ENCODE data around the gene NOL3. TPM values are rescaled to one million over a fixed set of nuclear protein-coding genes. Genes with fewer than 3 reads are reported as not detected.

The NOL3 gene
- total RNA-seq, 1 experiment from 2014 or later, result 91.6 TPM

- H3F3A ChIP-seq (ENCODE audit: low read length, unreplicated experiment), result no peaks in the 10 kb centered on the region
- no peaks in the 10 kb centered on the region for H3K36me3 ChIP-seq (ENCODE audit: low read depth, low read length)
- no peaks in the 10 kb centered on the region for H4K20me1 ChIP-seq (ENCODE audit: low read length)
- ATAC-seq (no peak), DNase-seq (no peak)
- BruUV-seq (replicated peaks), result no TSS peak
- TF ChIP-seq EZH2phosphoT487 (IDR thresholded peaks at IDR 0.05; ENCODE audit: borderline replicate concordance, low read length), result no peak
- TF ChIP-seq EZH2 (IDR thresholded peaks at IDR 0.05; ENCODE audit: low read length, unreplicated experiment), result no peak
- no peak for TF ChIP-seq CTCF (conservative IDR thresholded peaks at IDR 0.05; ENCODE audit: low read depth, low read length)
- H3K4me1 ChIP-seq (ENCODE audit: insufficient read depth, low read length), result peaks cover 16% of the 10 kb centered on the region
- POLR2A ChIA-PET (ENCODE audit: unreplicated experiment), result no interaction called here
- no peaks in the 10 kb centered on the region for H3K9me3 ChIP-seq (ENCODE audit: low read length)
- intact Hi-C loops (cut with micrococcal nuclease), result loop anchor here (5.0 kb wide), 1 partner anchor 146 kb away; no protein-coding TSS in a partner anchor
- H3K9ac ChIP-seq (ENCODE audit: low read length), result no peak overlapping the region
- H3K9me2 ChIP-seq (replicated peaks; ENCODE audit: low read length), result no peaks in the 10 kb centered on the region
- H3K27me3 ChIP-seq (ENCODE audit: low read length), result no peaks in the 10 kb centered on the region
- no peak overlapping the region for H2AFZ ChIP-seq (ENCODE audit: low read length)
- CTCF ChIA-PET, result no interaction called here
- H3K4me2 ChIP-seq (ENCODE audit: low read length), result no peak overlapping the region
- H3K27ac ChIP-seq (ENCODE audit: low read length), result no peak overlapping the region
- no peaks in the 10 kb centered on the region for H3K79me2 ChIP-seq (ENCODE audit: low read length)
- H3K4me3 ChIP-seq (ENCODE audit: low read length), result no peak overlapping the region
Observed at GRCh38 chr16:67163164-67163998, 7.0 kb upstream of the NOL3 start.

GRCh38 chr16:67163999-67164558, 6.3 kb upstream of the NOL3 start:
- H2AFZ ChIP-seq (ENCODE audit: low read length), result no peak overlapping the region
- DNase-seq (no peak), ATAC-seq (no peak)
- no peaks in the 10 kb centered on the region for H3F3A ChIP-seq (ENCODE audit: low read length, unreplicated experiment)
- CTCF ChIA-PET, result no interaction called here
- POLR2A ChIA-PET (ENCODE audit: unreplicated experiment), result no interaction called here
- H3K4me1 ChIP-seq (ENCODE audit: insufficient read depth, low read length), result peaks cover 9% of the 10 kb centered on the region
- H3K9me2 ChIP-seq (replicated peaks; ENCODE audit: low read length), result no peaks in the 10 kb centered on the region
- H3K4me3 ChIP-seq (ENCODE audit: low read length), result no peak overlapping the region
- H3K79me2 ChIP-seq (ENCODE audit: low read length), result no peaks in the 10 kb centered on the region
- H3K9ac ChIP-seq (ENCODE audit: low read length), result no peak overlapping the region
- intact Hi-C loops (cut with micrococcal nuclease), result loop anchor here (5.0 kb wide), 1 partner anchor 147 kb away; no protein-coding TSS in a partner anchor
- H3K36me3 ChIP-seq (ENCODE audit: low read depth, low read length), result no peaks in the 10 kb centered on the region
- no peak for TF ChIP-seq EZH2phosphoT487 (IDR thresholded peaks at IDR 0.05; ENCODE audit: borderline replicate concordance, low read length)
- no peak for TF ChIP-seq EZH2 (IDR thresholded peaks at IDR 0.05; ENCODE audit: low read length, unreplicated experiment)
- no peak for TF ChIP-seq CTCF (conservative IDR thresholded peaks at IDR 0.05; ENCODE audit: low read depth, low read length)
- H3K9me3 ChIP-seq (ENCODE audit: low read length), result no peaks in the 10 kb centered on the region
- no peaks in the 10 kb centered on the region for H4K20me1 ChIP-seq (ENCODE audit: low read length)
- no peak overlapping the region for H3K4me2 ChIP-seq (ENCODE audit: low read length)
- no peaks in the 10 kb centered on the region for H3K27me3 ChIP-seq (ENCODE audit: low read length)
- H3K27ac ChIP-seq (ENCODE audit: low read length), result no peak overlapping the region
- BruUV-seq (replicated peaks), result no TSS peak

- ChIA-PET CTCF (no interaction called here), POLR2A (ENCODE audit: unreplicated experiment) (no interaction called here)
- no peaks in the 10 kb centered on the region for H3K36me3 ChIP-seq (ENCODE audit: low read depth, low read length)
- intact Hi-C loops (cut with micrococcal nuclease), result loop anchor here (5.0 kb wide), 1 partner anchor 147 kb away; no protein-coding TSS in a partner anchor
- no peak for DNase-seq
- peaks cover 12% of the 10 kb centered on the region for H3K4me1 ChIP-seq (ENCODE audit: insufficient read depth, low read length)
- H3F3A ChIP-seq (ENCODE audit: low read length, unreplicated experiment), result no peaks in the 10 kb centered on the region
- H3K4me2 ChIP-seq (ENCODE audit: low read length), result no peak within 1 kb of the TSS
- H3K9ac ChIP-seq (ENCODE audit: low read length), result no peak within 1 kb of the TSS
- TF ChIP-seq EZH2phosphoT487 (IDR thresholded peaks at IDR 0.05; ENCODE audit: borderline replicate concordance, low read length), result no peak
- TF ChIP-seq EZH2 (IDR thresholded peaks at IDR 0.05; ENCODE audit: low read length, unreplicated experiment), result no peak
- H3K79me2 ChIP-seq (ENCODE audit: low read length), result no peaks in the 10 kb centered on the region
- no peaks in the 10 kb centered on the region for H4K20me1 ChIP-seq (ENCODE audit: low read length)
- no peak within 1 kb of the TSS for H2AFZ ChIP-seq (ENCODE audit: low read length)
- no peaks in the 10 kb centered on the region for H3K27me3 ChIP-seq (ENCODE audit: low read length)
- H3K4me3 ChIP-seq (ENCODE audit: low read length), result no peak within 1 kb of the TSS
- no peak for ATAC-seq
- no peaks in the 10 kb centered on the region for H3K9me3 ChIP-seq (ENCODE audit: low read length)
- no peak within 1 kb of the TSS for H3K27ac ChIP-seq (ENCODE audit: low read length)
- no TSS peak for BruUV-seq (replicated peaks)
- H3K9me2 ChIP-seq (replicated peaks; ENCODE audit: low read length), result no peaks in the 10 kb centered on the region
Observed at GRCh38 chr16:67164599-67165061, 5.7 kb upstream of the NOL3 start, which contains the start of gene HSF4. TSS of gene HSF4 (plus strand) at chr16:67164745. CDS start at chr16:67164812, 67 bp downstream.

Data from PC-3 (cell line).